OCI-M2 (cell line): ENCODE data around the gene PTPN13.
"Not testable (repeated sequence)": the region's sequence is repeated elsewhere in the genome, so short reads cannot be mapped to it uniquely, and the experiment has no call there.

ENCODE experiments used
- DNase-seq: peaks from one replicate; lab custom pipeline; 2025; ENCODE audit not compliant: unreplicated experiment; lab: John Stamatoyannopoulos, UW

Gene PTPN13

DNA sequence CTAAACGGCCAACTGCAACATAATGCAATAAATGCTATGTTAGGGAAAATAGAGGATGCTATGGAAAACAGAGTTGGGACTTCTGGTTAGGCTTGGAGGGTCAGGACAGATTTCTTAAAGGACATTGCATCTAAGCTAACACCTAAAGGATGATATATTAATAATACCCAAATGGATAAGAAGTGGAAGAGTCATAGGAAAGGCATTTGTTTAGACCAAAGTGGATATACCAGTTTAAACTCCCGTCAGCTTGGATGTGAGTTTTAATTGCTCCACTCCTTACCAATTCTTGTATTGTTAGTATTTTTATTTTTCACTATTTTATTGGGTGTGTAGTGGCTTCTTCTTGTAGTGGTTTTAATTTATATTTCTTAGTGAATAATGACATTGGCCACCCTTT is 93.9 kb downstream of the PTPN13 start:
- no peak for DNase-seq

DNA sequence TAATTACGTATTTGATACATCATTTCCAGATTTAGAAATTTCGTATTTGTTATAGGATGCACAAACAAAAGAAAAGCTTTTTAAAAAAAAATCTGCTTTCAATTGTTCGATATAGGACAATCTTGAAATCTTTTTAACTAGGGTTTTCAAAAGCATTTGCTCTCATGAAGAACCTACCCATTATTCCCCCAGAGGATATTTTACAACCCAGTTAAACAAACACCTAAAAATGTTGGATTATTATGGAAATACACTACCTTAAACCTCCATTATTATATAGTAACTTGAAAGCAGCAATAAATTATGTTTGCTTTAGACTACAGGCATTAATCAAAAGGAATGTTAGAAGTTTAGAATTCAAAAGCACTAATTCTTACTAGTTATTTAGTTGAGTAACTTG is 110.5 kb downstream of the PTPN13 start:
- no peak for DNase-seq

DNA sequence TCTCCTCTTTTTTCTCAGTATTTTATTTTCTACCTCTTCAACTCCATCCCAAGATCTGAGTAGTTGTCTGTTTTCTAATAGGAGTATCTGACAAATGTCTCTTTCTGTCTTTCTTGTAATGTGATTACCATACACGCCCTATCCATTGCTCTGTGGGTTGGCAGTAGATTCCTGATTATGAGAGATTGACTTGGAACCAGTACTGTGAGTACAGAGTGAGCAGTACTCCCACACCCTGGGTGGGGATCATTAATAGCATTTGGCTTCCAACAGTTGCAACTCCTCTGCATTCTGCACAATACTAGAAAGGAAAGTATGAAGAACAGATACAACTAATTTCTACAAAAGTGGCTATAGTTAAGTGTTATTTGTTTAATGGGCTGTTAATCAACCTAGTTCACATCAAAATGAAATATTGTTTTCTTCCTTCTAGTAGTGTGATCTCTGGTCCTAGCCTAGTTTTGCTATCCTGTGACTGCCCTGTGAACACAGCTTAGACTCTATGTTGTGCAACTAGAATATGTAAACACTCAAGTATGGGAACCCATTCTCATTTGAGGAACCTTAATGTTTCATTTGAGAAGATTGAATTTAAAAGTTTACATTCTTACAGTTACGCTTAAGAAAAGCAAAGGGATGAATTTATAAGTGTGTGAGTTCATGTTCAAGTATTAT is 112.9 kb downstream of the PTPN13 start:
- DNase-seq = no peak

DNA sequence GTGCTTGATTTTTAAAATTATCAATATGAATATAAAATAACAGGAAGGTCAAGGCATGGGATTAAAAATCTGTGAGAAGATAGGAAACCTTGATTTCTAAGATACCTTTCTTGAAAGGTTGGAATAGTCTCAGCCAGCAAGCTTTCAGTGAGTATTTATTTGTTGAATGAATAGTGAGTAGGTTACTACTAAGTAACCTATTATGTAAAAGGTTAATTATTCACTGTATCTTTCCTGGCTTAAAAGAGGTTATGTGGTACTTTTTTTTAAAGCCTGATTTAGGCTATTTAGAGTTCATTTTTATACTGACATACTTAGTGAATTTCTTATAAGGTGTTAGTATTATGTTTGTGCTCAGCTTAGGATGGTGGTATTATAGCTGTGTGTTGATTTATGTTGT is 123.5 kb downstream of the PTPN13 start:
- no peak for DNase-seq

DNA sequence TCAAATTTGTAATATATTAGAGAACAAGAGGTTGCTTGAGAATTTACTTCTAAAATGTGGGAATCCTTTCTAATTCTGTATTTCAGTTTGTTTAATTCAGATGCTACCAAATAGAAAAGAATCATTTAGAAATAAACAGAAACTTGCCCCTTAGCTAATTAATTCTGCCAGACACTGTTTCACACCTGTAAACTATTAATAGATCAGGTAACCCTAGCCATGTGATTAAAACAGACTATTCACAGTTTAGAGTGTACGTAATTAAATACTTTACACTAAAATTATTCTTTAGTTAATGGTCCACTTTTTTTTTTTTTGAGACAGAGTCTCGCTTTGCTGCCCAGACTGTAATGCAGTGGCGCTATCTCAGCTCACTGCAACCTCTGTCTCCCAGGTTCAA is 124.0 kb downstream of the PTPN13 start:
- no peak for DNase-seq

DNA sequence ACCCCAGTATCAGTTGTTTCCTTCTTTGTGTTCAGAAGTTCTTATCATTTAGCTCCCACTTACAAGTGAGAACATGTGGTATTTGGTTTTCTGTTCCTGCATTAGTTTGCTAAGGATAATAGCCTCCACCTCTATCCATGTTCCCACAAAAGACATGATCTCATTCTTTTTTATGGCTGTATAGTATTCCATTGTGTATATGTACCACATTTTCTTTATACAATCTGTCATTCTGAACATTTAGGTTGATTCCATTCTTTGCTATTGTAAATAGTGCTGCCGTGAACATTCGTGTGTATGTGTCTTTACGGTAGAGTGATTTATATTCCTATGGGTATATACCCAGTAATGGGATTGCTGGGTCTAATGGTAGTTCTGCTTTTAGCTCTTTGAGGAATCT is 125.0 kb downstream of the PTPN13 start:
- not testable (repeated sequence) for DNase-seq

DNA sequence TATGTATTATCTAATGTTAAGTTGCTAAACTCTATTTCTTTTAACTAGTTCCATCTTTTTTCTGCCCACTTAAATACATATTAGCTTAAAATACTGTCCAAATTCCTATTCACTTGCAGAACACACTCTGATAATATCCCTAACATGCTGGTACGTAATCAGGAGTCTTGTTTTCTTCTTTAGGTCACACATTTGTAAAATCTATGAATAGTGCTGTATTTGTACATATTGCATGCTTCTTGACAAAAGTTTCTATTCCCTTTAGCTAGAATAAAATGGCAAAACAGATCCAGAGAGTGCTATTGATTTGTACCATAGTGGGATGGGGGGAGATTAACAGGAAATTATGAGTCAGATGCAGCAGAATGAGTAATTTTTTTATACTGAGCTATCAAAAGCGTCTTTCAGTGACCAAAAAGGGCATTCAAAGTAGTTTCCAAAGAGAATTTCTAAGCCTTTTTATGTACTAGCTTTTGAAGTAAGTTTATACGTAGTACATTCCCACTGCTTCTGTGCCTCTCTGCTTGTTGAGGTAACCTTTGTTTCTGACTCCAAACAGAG is 126.5 kb downstream of the PTPN13 start:
- no peak for DNase-seq

DNA sequence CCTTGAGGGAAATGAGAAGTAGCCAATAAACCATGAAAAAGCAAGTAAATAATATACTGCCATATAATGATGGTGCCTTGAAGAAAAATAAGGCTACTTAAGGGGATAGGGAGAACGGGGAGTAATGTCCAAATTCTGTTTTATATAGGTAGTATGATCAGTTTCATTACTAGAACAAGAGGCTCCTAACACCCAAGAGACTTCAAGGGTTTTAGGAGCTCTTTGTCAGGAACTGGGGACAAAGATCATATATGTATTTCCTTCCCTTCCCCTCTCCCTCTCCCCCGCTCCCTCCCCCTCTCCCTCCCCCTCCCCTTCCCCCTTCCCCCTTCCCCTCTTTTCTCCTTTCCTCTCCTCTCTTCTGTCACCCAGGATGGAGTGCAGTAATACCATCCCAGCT is 127.3 kb downstream of the PTPN13 start:
- no peak for DNase-seq

DNA sequence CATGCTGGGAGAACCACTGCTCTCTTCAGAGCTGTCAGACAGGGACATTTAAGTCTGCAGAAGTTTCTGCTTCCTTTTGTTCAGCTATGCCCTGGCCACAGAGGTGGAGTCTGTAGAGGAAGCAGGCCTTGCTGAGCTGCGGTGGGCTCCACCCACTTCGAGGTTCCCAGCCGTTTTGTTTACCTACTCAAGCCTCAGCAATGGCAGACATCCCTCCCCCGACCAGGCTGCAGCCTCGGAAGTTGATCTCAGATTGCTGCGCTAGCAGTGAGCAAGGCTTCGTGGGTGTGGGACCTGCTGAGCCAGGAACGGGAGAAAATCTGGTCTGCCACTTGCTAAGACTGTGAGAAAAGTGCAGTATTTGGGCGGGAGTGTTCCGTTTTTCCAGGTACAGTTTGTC is 136.2 kb downstream of the PTPN13 start:
- DNase-seq = no peak

DNA sequence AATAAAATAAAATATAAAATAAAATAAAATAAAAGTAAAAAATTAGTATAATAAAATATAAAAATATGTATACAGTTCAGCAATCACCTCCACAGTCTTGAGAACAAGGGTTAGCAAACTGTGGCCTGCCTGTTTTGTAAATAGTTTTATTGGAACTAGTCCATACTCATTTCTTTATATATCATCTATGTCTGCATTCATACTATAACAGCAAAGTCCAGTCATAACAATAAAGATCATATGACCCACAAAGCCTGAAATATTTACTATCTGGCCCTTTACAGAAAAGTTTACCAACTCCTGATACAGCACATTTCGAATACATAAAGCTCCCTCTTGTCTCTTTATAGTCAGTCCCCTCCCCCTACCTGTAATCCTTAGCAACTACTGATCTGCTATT is 143.1 kb downstream of the PTPN13 start:
- DNase-seq = no peak

DNA sequence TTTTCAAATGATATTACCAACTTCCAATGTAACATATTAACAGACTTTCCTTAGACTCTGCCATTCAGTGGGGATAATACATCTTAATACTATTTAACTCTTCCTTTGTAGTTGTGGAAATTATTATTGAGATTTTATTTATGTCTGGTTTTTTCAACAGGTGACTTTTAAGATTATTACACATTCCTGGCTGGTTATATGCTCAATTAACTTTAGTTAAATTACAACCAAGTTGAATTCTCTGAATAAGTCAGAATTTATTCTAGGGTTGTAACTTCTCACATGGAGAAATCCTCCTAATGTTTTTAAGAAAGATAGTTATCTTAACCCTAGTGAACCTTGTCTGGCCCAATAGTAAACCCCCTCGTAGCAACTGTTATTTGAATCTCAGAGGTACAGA is 147.7 kb downstream of the PTPN13 start:
- no peak for DNase-seq

DNA sequence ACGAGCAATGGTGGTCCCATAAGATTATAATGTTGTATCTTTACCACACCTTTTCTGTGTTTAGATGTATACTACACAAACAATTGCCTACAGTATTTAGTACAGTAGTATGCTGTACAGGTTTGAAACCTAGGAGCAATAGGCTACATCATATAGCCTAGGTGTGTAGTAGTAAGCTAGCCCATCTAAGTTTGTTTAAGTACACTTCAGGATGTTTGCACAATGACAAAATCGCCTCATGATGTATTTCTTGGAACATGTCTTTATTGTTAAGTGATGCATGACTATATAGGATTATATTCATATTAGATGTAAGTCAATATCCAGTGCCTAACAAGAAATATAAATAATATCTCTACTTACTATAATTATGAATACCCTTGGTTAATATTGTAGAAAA is 150.5 kb downstream of the PTPN13 start:
- no peak for DNase-seq

DNA sequence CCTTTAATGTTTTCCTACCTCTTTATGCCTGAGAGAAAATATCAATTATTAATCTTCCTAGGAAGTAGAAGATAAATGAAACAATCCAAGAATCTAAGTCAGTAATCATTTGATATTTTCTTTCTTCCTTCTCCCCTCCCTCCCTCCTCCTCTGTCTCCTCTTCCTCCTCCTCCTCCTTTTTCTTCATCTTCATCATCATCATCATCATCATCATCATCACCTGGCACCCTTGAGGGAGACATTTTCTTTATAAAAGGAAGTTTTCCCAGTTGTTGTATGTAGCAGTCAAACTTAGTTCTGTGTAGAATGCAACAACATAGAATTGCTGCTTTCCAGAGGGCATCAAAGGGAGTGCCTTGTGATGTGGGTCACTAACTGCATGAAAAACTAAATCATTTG is 155.0 kb downstream of the PTPN13 start:
- no peak for DNase-seq

DNA sequence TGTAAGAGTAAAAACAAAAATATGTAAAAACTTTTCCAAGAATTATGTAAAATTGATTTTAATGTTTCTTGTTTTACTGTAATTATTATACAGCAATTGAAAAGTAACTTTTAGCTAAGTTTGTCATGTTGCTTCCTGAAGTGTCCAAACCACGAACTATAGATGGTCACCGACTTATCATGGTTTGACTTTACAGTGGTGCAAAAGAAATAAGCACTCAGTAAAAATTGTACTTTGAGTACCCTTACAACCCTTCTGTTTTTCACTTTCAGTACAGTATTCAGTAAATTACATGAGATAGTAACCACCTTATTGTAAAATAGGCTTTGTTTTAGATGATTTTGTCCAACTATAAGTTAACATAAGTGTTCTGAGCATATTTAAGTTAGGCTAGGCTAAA is 161.3 kb downstream of the PTPN13 start:
- DNase-seq = no peak

DNA sequence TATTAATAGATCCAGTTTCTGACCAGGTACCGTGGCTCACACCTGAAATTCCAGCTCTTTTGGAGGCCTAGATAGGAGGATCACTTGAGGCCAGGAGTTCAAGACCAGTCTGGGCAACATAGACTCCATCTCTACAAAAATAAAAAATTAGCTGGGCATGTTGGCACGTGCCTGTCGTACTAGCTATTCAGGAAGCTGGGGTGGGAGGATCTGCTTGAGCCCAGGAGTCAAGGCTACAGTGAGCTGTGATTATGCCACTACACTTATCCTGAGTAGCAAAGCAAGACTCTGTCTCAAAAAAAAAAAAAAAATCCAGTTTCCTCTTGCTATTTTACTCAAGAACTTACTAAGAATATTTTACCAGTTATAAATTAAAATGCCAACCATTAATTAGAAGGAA is 163.4 kb downstream of the PTPN13 start:
- no peak for DNase-seq

DNA sequence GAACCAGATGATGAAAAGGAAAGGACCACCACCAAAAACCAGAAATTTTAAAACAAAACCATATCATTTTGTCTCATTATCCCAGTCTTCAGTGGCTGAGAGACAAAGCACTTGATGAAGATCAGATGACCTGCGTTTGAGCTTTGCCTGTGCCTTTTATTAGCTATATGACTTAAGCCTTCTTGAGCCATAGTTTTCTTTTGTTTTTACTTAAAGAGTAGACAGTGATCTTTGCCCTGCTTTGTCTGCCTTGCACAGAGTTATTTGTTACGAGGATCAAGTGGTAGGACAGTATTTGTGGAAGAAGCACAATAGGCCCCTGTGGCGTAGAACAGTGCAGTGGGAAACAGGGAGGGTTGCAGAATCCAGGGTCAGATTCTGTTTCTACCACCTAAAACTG is 165.2 kb downstream of the PTPN13 start:
- no peak for DNase-seq

DNA sequence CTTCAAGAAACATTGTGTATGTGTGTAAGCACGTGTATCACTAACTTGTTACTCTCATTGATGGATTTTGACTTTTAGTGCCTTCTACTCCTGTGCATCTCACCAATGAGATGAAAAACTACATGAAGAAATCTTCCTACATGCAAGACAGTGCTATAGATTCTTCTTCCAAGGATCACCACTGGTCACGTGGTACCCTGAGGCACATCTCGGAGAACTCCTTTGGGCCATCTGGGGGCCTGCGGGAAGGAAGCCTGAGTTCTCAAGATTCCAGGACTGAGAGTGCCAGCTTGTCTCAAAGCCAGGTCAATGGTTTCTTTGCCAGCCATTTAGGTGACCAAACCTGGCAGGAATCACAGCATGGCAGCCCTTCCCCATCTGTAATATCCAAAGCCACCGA is 168.5 kb downstream of the PTPN13 start:
- no peak for DNase-seq

DNA sequence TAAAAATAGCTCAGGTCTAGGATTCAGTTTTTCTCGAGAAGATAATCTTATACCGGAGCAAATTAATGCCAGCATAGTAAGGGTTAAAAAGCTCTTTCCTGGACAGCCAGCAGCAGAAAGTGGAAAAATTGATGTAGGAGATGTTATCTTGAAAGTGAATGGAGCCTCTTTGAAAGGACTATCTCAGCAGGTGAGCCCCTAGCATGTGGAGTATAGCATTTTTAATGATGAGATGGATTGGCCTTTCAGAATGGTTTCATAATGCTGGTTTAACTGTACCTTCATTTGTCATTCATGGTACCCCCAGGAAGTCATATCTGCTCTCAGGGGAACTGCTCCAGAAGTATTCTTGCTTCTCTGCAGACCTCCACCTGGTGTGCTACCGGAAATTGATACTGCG is 175.7 kb downstream of the PTPN13 start:
- no peak for DNase-seq

DNA sequence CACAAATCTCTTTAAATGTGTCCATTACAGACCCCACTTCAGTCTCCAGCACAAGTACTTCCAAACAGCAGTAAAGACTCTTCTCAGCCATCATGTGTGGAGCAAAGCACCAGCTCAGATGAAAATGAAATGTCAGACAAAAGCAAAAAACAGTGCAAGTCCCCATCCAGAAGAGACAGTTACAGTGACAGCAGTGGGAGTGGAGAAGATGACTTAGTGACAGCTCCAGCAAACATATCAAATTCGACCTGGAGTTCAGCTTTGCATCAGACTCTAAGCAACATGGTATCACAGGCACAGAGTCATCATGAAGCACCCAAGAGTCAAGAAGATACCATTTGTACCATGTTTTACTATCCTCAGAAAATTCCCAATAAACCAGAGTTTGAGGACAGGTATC is 177.0 kb downstream of the PTPN13 start:
- DNase-seq = no peak

DNA sequence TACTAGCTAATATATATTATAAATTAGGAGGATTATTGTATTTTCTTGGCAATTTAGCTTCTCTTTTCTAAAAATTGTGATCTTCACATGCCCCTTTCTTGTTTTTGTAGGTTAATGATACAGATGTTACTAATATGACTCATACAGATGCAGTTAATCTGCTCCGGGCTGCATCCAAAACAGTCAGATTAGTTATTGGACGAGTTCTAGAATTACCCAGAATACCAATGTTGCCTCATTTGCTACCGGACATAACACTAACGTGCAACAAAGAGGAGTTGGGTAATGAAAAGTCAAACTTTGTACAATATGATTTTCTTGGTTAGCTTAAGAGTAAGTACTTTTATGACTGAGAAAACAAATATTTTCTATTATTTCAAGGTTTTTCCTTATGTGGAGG is 180.9 kb downstream of the PTPN13 start:
- no peak for DNase-seq

DNA sequence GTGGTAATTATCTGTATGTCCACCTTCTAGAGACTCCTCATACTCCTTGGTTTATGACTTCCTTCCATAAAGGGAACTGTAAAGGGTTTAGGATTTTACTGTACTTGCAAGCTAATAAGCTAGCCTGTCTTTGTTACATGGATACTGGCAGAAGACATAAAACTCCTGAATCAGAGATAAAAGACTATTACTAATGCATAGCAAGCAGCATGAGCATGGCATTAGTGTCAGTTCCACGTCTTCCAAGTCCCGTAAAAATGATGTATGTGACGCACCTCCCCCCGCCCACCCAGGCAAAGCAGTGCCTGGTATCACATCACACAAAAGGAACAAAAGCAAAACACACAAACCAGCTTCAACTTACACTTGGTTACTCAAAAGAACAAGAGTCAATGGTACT is 184.1 kb downstream of the PTPN13 start:
- no peak for DNase-seq

DNA sequence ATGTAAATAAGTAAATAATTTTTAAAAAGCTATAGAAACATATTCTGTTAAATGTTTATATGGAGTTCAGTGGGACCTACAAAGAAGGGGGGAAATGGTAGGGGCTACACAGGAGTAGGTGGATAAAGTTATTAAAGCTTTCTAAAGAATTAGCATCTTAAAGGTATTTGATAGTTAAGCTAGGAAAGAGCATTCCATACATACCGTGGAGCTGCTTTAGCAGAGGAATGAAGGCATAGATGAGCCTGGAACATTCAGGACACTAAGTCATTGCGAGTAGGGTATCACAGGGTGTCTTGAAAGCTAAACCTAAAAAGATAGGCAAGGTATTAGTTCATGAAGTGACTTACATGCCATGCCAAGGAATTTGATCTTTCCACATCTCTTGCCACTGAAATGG is 194.7 kb downstream of the PTPN13 start:
- DNase-seq = no peak

DNA sequence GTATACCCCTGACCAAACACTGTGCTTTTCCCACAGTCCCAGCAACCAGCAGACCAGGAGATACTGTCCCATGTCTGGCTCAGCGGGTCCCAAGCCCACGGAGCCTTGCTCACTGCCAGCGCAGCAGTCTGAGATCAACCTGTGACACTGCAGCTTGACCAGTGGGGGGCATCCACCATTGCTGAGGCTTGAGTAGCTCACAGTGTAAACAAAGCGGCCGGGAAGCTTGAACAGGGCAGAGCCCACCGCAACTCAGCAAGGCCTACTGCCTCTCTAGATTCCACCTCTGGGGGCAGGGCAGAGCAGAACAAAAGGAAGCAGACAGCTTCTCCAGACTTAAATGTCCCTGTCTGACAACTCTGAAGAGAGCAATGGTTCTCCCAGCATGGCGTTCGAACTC is 197.0 kb downstream of the PTPN13 start:
- no peak for DNase-seq
